Heart left ventricle (tissue), 16 donors: ENCODE measurements around the gene RNF181. TPM values are rescaled to one million over a fixed set of nuclear protein-coding genes. Genes with fewer than 3 reads are reported as not detected.
"Not testable (repeated sequence)": the region's sequence is repeated elsewhere in the genome, so short reads cannot be mapped to it uniquely, and the experiment has no call there.

Source experiments
- ATAC-seq, 4 donors: fragments of 200-7000 bp; cut with Tn5 transposase; one replicate each; pipeline ENCODE4 v1.9.1; 2020 to 2022; ENCODE audit warnings: moderate library complexity in 4 of 4, mild to moderate bottlenecking in 3 of 4, moderate number of reproducible peaks in 1 of 4
- DNase-seq, 5 donors: peaks; one replicate each; pipeline ENCODE4 v3.0.0-alpha.2; 2020
- H3K27ac ChIP-seq, 12 donors: fragments of 200-600 bp; sonication (generic) in 4 of 12; one replicate each; pipeline versions ENCODE4 v1.5.0 to v1.8.0; 2016 to 2022; ENCODE audit warnings: mild to moderate bottlenecking in 2 of 12
- H3K27me3 ChIP-seq, 9 donors: fragments of 200-600 bp; sonication (generic) in 2 of 9; one replicate each; pipeline versions ENCODE4 v1.5.1 to v1.8.0; 2016 to 2022; ENCODE audit warnings: mild to moderate bottlenecking in 3 of 9
- H3K36me3 ChIP-seq, 9 donors: fragments of 200-600 bp; sonication (generic) in 2 of 9; one replicate each; pipeline versions ENCODE4 v1.5.0 to v1.8.0; 2018 to 2022; ENCODE audit warnings: mild to moderate bottlenecking in 2 of 9
- H3K4me1 ChIP-seq, 12 donors: fragments of 200-600 bp; sonication (generic) in 4 of 12; one replicate each; pipeline versions ENCODE4 v1.5.0 to v1.8.0; 2016 to 2022; ENCODE audit warnings: mild to moderate bottlenecking in 3 of 12
- H3K4me3 ChIP-seq, 12 donors: fragments of 200-600 bp; sonication (generic) in 4 of 12; one replicate each; pipeline versions ENCODE4 v1.5.0 to v1.8.0; 2017 to 2022; ENCODE audit warnings: mild to moderate bottlenecking in 9 of 12, moderate library complexity in 4 of 12
- H3K9me3 ChIP-seq, 12 donors: fragments of 200-600 bp; sonication (generic) in 4 of 12; one replicate each; pipeline versions ENCODE4 v1.5.0 to v1.8.0; 2016 to 2022; ENCODE audit warnings: mild to moderate bottlenecking in 1 of 12
- CTCF ChIP-seq, 12 donors: fragments of 200-600 bp; sonication (generic) in 4 of 12; IDR thresholded peaks; one replicate each; pipeline versions ENCODE4 v1.5.0 to v1.8.0; 2018 to 2022; ENCODE audit warnings: antibody characterized with exemption in 12 of 12, mild to moderate bottlenecking in 5 of 12
- POLR2A ChIP-seq, 2 donors: fragments of 450-650 bp; IDR thresholded peaks; one replicate each; pipeline ENCODE4 v1.6.1; 2017; ENCODE audit warnings: antibody characterized with exemption in 2 of 2, mild to moderate bottlenecking in 2 of 2, moderate library complexity in 2 of 2
- WGBS, 4 donors: extraction: QIAGEN DNeasy Blood & Tissue Kit in 2 of 4; methylation state at CpG; one replicate each; pipeline versions ENCODE4 v1.1.5 to v1.1.7; 2013 to 2018; 5-methylcytosine and 5-hydroxymethylcytosine counted together
- intact Hi-C, 10 donors: fragments of 100-400 bp; cut with DNase I; formaldehyde crosslinking; loops; one replicate each; pipeline versions ENCODE4 v1.11.1 to v1.14.2; 2022
- polyA plus RNA-seq, 2 donors: library from polyadenylated mRNA; stranded (reverse); fragments of 200-250 nt; gene quantifications; one replicate each; pipeline ENCODE4 v1.2.3, GENCODE V29; 2013
- total RNA-seq, 9 donors: library from RNA; depleted of rRNA in 2 of 9; stranded (reverse); fragments of >200 nt in 2 of 9; fragmentation: NEBNext Ultra II Directional in 3 of 9; extraction: Animal tissue kit (Norgen Biotek cat#: 25700) in 3 of 9; gene quantifications; one replicate each; pipeline versions ENCODE4 v1.1.0 to v1.2.4, GENCODE V29; 2016 to 2023
- donor health status: ischemic (EF 13 %, LVEDD 7.1; RV severe dilation, severe dysfunction).
- donor health status: healthy with polysubstance abuse.
- donor health status: DM: no; HTN: yes; CAD: no.
- donor health status: DM: no; HTN: no; CAD: no.
- donor health status: ischemic (EF 25% LVEDD 6.9; RV normal size, moderate dysfunction).
- donor health status: ischemic (EF 25% LVEDD 5.7; RV mildly dilated, moderate dysfunction).
- donor health status: healthy.
- donor health status: DM: yes; HTN: yes; CAD: no.
- donor health status: ischemic (EF 35%, LVEDD 5.7; RV mildly dilated, moderate dysfunction).
- donor health status: nonischemic (EF 11% LVEDD 7.7; RV severe dilation, severe dysfunction).
- donor health status: DM: yes; HTN: yes; CAD: no.
- donor health status: PGD.
- donor health status: ischemic (EF 29% LVEDD 5.4; RV normal size, mild dysfunction).
- donor health status: nonischemic (EF 23%, LVEDD 6.1; RV moderate dilation, normal function).

The RNF181 gene
- total and polyA plus RNA-seq, 11 donors, result 77.7 to 235 (median 104) TPM

- H3K36me3 ChIP-seq, result peaks cover 0 to 49% (median 33%) of the 10 kb centered on the region in 9 donors
- WGBS, 4 donors, result 81 to 85% (median 83%) methylated on average over 5 to 6 of the region's 6 CpGs
- DNase-seq, result peak in 1 of 5 donors; percentile 46
- no peaks in the 10 kb centered on the region for H3K27me3 ChIP-seq
- ATAC-seq, result no peak
- peak overlapping the region in 11 of 12 donors; percentile 66 to 87 (median 77) for H3K4me3 ChIP-seq
- H3K9me3 ChIP-seq, result no peaks in the 10 kb centered on the region
- TF ChIP-seq CTCF (IDR thresholded peaks at IDR 0.05), result no peak
- TF ChIP-seq POLR2A (IDR thresholded peaks at IDR 0.05), result no peak
- intact Hi-C loops, result loop anchor here in 3 of 10 donors (5.0 kb wide), 2 partner anchors 34 to 39 kb away; partner anchors contain the start of gene GGCX (in 2 of the 3)
- H3K27ac ChIP-seq, result peak overlapping the region; percentile 78 to 93 (median 88)
- H3K4me1 ChIP-seq, result peaks cover 0 to 62% (median 46%) of the 10 kb centered on the region in 12 donors
Observed at GRCh38 chr2:85600951-85601770, 5.6 kb downstream of the RNF181 start.

- peaks cover 0 to 61% (median 46%) of the 10 kb centered on the region in 12 donors for H3K4me1 ChIP-seq
- peak; percentile 74 to 85 (median 81) for DNase-seq
- H3K4me3 ChIP-seq, result peak overlapping the region; percentile 59 to 87 (median 77)
- TF ChIP-seq POLR2A (IDR thresholded peaks at IDR 0.05) (no peak), CTCF (IDR thresholded peaks at IDR 0.05) (no peak)
- peak overlapping the region; percentile 78 to 93 (median 88) for H3K27ac ChIP-seq
- H3K36me3 ChIP-seq, result peaks cover 0 to 45% (median 31%) of the 10 kb centered on the region in 9 donors
- no peaks in the 10 kb centered on the region for H3K27me3 ChIP-seq
- WGBS, 4 donors, result 5 to 12% (median 6%) methylated on average over 15 to 36 of the region's 36 CpGs
- H3K9me3 ChIP-seq, result no peaks in the 10 kb centered on the region
- intact Hi-C loops, result loop anchor here in 4 of 10 donors (2.0 to 5.0 kb wide), 3 partner anchors 35 to 41 kb away; partner anchors contain the start of gene GGCX (in 3 of the 4)
- ATAC-seq, result peak; percentile 7 to 74 (median 58)
Observed at GRCh38 chr2:85601771-85602475, 6.4 kb downstream of the RNF181 start.

DNA sequence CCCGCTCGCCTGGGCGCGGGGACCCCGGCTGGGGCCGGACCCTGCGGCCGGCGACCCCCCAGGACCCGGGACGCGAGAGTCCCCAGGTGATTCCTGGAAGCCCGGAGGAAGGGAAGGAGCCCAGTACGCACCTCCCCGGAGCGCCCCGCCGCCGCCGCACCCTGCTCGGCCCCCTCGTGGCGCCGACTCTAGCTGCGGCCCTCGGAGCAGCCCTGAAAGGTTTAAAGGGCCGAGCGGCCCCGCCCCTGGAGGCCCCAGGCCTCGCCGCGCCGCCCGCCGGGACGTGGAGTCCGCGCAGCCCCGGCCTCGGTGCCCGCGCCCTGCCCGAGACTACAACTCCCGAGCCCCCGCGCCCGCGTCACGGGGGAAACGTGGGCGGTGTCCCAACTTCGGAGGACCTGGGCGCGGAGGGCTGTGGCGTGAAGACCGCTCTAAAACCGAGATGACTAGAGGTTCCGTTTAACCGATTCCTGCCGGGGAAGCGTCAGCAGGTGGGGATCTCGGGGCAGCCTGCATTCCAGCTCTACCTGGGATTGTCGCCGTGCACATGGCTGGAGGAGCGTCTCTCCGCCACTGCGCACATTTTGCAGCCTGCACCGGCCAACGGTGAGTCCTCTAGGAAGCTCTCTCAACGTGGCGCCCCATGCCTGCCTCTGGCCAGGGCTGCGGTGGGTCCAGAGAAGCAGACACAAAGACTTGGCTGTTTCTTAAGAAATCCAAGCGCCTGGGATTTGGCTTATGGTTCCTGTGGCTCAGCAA lies 7.1 kb downstream of the RNF181 start, which contains the start of gene TMEM150A:
Gene TMEM150A, minus strand, starts transcription at position 223 of the 759 bp plus-strand sequence. CDS start 750 bp downstream, outside the sequence.
- Histone ChIP-seq H3K27ac (peak within 1 kb of the TSS; percentile 78 to 93 (median 88)), H3K36me3 (peaks cover 0 to 40% (median 23%) of the 10 kb centered on the region in 9 donors), H3K9me3 (no peaks in the 10 kb centered on the region), H3K27me3 (no peaks in the 10 kb centered on the region), H3K4me3 (peak within 1 kb of the TSS; percentile 59 to 87 (median 77)), H3K4me1 (peaks cover 0 to 61% (median 48%) of the 10 kb centered on the region in 12 donors)
- peak; percentile 83 to 96 (median 94) for ATAC-seq
- peak; percentile 95 to 98 (median 96) for DNase-seq
- intact Hi-C loops, result loop anchor here in 4 of 10 donors (2.0 to 5.0 kb wide), 3 partner anchors 35 to 42 kb away; partner anchors contain the start of gene GGCX (in 3 of the 4)
- TF ChIP-seq CTCF (IDR thresholded peaks at IDR 0.05) (peak; percentile 12 to 67 (median 48)), POLR2A (IDR thresholded peaks at IDR 0.05) (peak; percentile 56 to 97)
- 0 to 1% (median 0%) methylated on average over 43 to 73 of the region's 73 CpGs for WGBS, 4 donors

GRCh38 chr2:85604133-85604444 lies 8.5 kb downstream of the RNF181 start:
- intact Hi-C loops, result loop anchor here in 3 of 10 donors (5.0 kb wide), 2 partner anchors 37 to 42 kb away; partner anchors contain the start of gene GGCX (in 2 of the 3)
- Histone ChIP-seq H3K4me3 (peak overlapping the region in 7 of 12 donors; percentile 66 to 84 (median 77)), H3K27ac (peak overlapping the region in 11 of 12 donors; percentile 15 to 90 (median 79)), H3K4me1 (peaks cover 0 to 74% (median 54%) of the 10 kb centered on the region in 12 donors), H3K36me3 (peaks cover 0 to 40% (median 19%) of the 10 kb centered on the region in 9 donors)
- not testable (repeated sequence) for H3K27me3 ChIP-seq, H3K9me3 ChIP-seq, ATAC-seq, DNase-seq
- 78 to 90% (median 87%) methylated on average over 3 of the region's 3 CpGs for WGBS, 4 donors
